ENCODE measurements around the gene DCDC2.
"Not testable (repeated sequence)": the region's sequence is repeated elsewhere in the genome, so short reads cannot be mapped to it uniquely, and the experiment has no call there.

The DCDC2 gene

GRCh38 chr6:24255676-24256075, 102.2 kb downstream of the DCDC2 start:
- DNase-seq: no peak

- no peak for DNase-seq
Observed at GRCh38 chr6:24253360-24253759, 104.5 kb downstream of the DCDC2 start.

GRCh38 chr6:24252280-24252679, 105.6 kb downstream of the DCDC2 start:
- no peak for DNase-seq

GRCh38 chr6:24251339-24251738, 106.5 kb downstream of the DCDC2 start:
- no peak for DNase-seq

- DNase-seq: no peak
Observed at GRCh38 chr6:24249926-24250325, 107.9 kb downstream of the DCDC2 start.

- no peak for DNase-seq
Observed at GRCh38 chr6:24245275-24245674, 112.6 kb downstream of the DCDC2 start.

GRCh38 chr6:24242924-24243323, 114.9 kb downstream of the DCDC2 start:
- DNase-seq: no peak

GRCh38 chr6:24241779-24242178, 116.1 kb downstream of the DCDC2 start:
- not testable (repeated sequence) for DNase-seq

- no peak for DNase-seq
Observed at GRCh38 chr6:24240943-24241342, 116.9 kb downstream of the DCDC2 start.

- no peak for DNase-seq
Observed at GRCh38 chr6:24240380-24240928, 117.4 kb downstream of the DCDC2 start.

GRCh38 chr6:24238700-24239099, 119.2 kb downstream of the DCDC2 start:
- no peak for DNase-seq

- not testable (repeated sequence) for DNase-seq
Observed at GRCh38 chr6:24236779-24237178, 121.1 kb downstream of the DCDC2 start.

- DNase-seq: no peak
Observed at GRCh38 chr6:24233813-24234442, 123.9 kb downstream of the DCDC2 start.

GRCh38 chr6:24231438-24231977, 126.4 kb downstream of the DCDC2 start:
- no peak for DNase-seq

- no peak for DNase-seq
Observed at GRCh38 chr6:24229696-24230405, 128.0 kb downstream of the DCDC2 start.

GRCh38 chr6:24228681-24229255, 129.1 kb downstream of the DCDC2 start:
- DNase-seq: no peak

GRCh38 chr6:24228123-24228522, 129.7 kb downstream of the DCDC2 start:
- no peak for DNase-seq

GRCh38 chr6:24227556-24227955, 130.3 kb downstream of the DCDC2 start:
- DNase-seq: no peak

- no peak for DNase-seq
Observed at GRCh38 chr6:24226541-24226940, 131.3 kb downstream of the DCDC2 start.

- no peak for DNase-seq
Observed at GRCh38 chr6:24225838-24226237, 132.0 kb downstream of the DCDC2 start.

GRCh38 chr6:24223115-24223919, 134.5 kb downstream of the DCDC2 start:
- DNase-seq: no peak

- DNase-seq: no peak
Observed at GRCh38 chr6:24219670-24220069, 138.2 kb downstream of the DCDC2 start.

- no peak for DNase-seq
Observed at GRCh38 chr6:24214984-24215383, 142.9 kb downstream of the DCDC2 start.
